Stomach (tissue), 4 donors: ENCODE measurements around the gene ZNF286A.
"Not testable (repeated sequence)": the region's sequence is repeated elsewhere in the genome, so short reads cannot be mapped to it uniquely, and the experiment has no call there.

Experiments used
- CTCF ChIP-seq, 7 experiments: fragments of 450-650 bp in 4 of 7; fragments of 200-600 bp in 3 of 7; sonication (generic) in 3 of 7; IDR thresholded peaks; one replicate each; pipeline ENCODE4 v1.5.1; 2016 to 2019; ENCODE audit warnings: antibody characterized with exemption in 7 of 7, control low read depth in 2 of 7, mild to moderate bottlenecking in 1 of 7
- EP300 ChIP-seq: sonication (generic); formaldehyde crosslinking; IDR thresholded peaks from one replicate; pipeline ENCODE4 v1.6.1; 2017; ENCODE audit warnings: antibody characterized with exemption
- POLR2A ChIP-seq, 4 donors: fragments of 450-650 bp; IDR thresholded peaks; one replicate each; pipeline ENCODE4 v1.6.1; 2016; ENCODE audit warnings: antibody characterized with exemption in 4 of 4, control low read depth in 2 of 4, mild to moderate bottlenecking in 1 of 4, moderate library complexity in 1 of 4
- POLR2AphosphoS5 ChIP-seq, 3 donors: sonication (generic); formaldehyde crosslinking; IDR thresholded peaks; one replicate each; pipeline ENCODE4 v1.6.1; 2016; ENCODE audit warnings: antibody characterized with exemption in 3 of 3

DNA sequence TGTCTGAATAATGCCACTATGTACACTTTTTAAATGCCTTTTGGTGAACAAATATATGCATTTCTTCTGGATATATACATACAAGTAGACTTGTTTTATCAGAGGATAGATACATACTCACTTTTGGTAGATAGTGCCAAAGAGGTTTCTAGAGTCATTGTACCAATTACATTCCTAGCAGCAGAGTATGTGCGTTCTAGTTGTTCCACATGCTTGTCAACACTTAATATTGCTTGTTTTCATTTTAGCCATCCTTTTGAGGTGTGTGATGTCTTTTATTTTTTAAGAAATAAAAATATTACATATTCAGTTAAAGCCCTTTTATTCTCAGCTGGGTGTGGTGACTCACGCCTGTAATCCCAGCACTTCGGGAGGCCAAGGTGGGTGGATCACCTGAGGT lies 9.3 kb downstream of the ZNF286A start:
- TF ChIP-seq CTCF (IDR thresholded peaks at IDR 0.05); POLR2A (IDR thresholded peaks at IDR 0.05); POLR2AphosphoS5 (IDR thresholded peaks at IDR 0.05); EP300: not testable (repeated sequence)
